Astrocyte (in vitro differentiated cells and primary cell): ENCODE measurements around the gene KLF7. TPM values are rescaled to one million over a fixed set of nuclear protein-coding genes. Genes with fewer than 3 reads are reported as not detected.

Experiments
- DNase-seq: peaks from one replicate; pipeline ENCODE4 v3.0.0-alpha.2; 2010; ENCODE audit warnings: low read depth
- FAIRE-seq: peaks from 2 replicates; lab custom pipeline; 2011; peaks lifted over from hg19 to GRCh38; lab: Jason Lieb, UNC
- H2AFZ ChIP-seq: 2 replicates; pipeline ENCODE4 v1.6.0; 2012; ENCODE audit warnings: low read depth, low read length, inconsistent platforms
- H3K27ac ChIP-seq: 2 replicates; pipeline ENCODE4 v1.5.1; 2011; ENCODE audit warnings: low read depth, low read length, inconsistent platforms
- H3K27me3 ChIP-seq: 2 replicates; pipeline ENCODE4 v1.6.0; 2011; ENCODE audit warnings: low read length, inconsistent platforms; ENCODE audit not compliant: insufficient read depth
- H3K36me3 ChIP-seq: 2 replicates; pipeline ENCODE4 v1.5.1; 2011; ENCODE audit warnings: low read length, inconsistent platforms; ENCODE audit not compliant: insufficient read depth
- H3K4me1 ChIP-seq: 2 replicates; pipeline ENCODE4 v1.5.1; 2011; ENCODE audit warnings: low read length, inconsistent platforms; ENCODE audit not compliant: insufficient read depth
- H3K4me2 ChIP-seq: 2 replicates; pipeline ENCODE4 v1.6.0; 2012; ENCODE audit warnings: low read length, inconsistent platforms
- H3K4me3 ChIP-seq: 2 replicates; pipeline ENCODE4 v1.5.1; 2011; ENCODE audit warnings: low read depth, mild to moderate bottlenecking, low read length, inconsistent platforms; ENCODE audit not compliant: insufficient read depth
- H3K79me2 ChIP-seq: 2 replicates; pipeline ENCODE4 v1.6.0; 2012; ENCODE audit warnings: mild to moderate bottlenecking, low read length, inconsistent platforms; ENCODE audit not compliant: insufficient read depth
- H3K9ac ChIP-seq: 2 replicates; pipeline ENCODE4 v1.6.0; 2012; ENCODE audit warnings: mild to moderate bottlenecking, low read length, inconsistent platforms
- H3K9me3 ChIP-seq: 2 replicates; pipeline ENCODE4 v1.5.1; 2012; ENCODE audit warnings: low read depth, mild to moderate bottlenecking, low read length, inconsistent platforms; ENCODE audit not compliant: insufficient read depth
- H4K20me1 ChIP-seq: 2 replicates; pipeline ENCODE4 v1.6.0; 2012; ENCODE audit warnings: low read length, inconsistent platforms; ENCODE audit not compliant: insufficient read depth
- H3K27ac Mint-ChIP-seq: one replicate; pipeline ENCODE4 v1.8.0; 2021; ENCODE audit warnings: mild to moderate bottlenecking, mixed read lengths; ENCODE audit not compliant: unreplicated experiment
- H3K27me3 Mint-ChIP-seq: one replicate; pipeline ENCODE4 v1.8.0; 2021; ENCODE audit warnings: low read depth, mixed read lengths; ENCODE audit not compliant: unreplicated experiment
- H3K36me3 Mint-ChIP-seq: one replicate; pipeline ENCODE4 v1.8.0; 2021; ENCODE audit warnings: low read depth, mixed read lengths; ENCODE audit not compliant: unreplicated experiment
- H3K4me1 Mint-ChIP-seq: one replicate; pipeline ENCODE4 v1.8.0; 2021; ENCODE audit warnings: low read depth, mixed read lengths; ENCODE audit not compliant: unreplicated experiment
- H3K4me3 Mint-ChIP-seq: one replicate; pipeline ENCODE4 v1.8.0; 2021; ENCODE audit warnings: mild to moderate bottlenecking, moderate library complexity, mixed read lengths; ENCODE audit not compliant: unreplicated experiment
- H3K9me3 Mint-ChIP-seq: one replicate; pipeline ENCODE4 v1.8.0; 2021; ENCODE audit warnings: mild to moderate bottlenecking, mixed read lengths; ENCODE audit not compliant: unreplicated experiment
- EZH2 ChIP-seq: IDR thresholded peaks from 2 replicates; pipeline ENCODE4 v1.6.1; 2012; ENCODE audit warnings: mild to moderate bottlenecking, low read length, inconsistent platforms; ENCODE audit not compliant: insufficient read depth
- total RNA-seq: library from RNA; stranded (reverse); gene quantifications from 2 replicates; pipeline ENCODE4 v1.2.1, GENCODE V29; 2021
- TF ChIP-seq, protein P1 (sequence below): IDR thresholded peaks from 2 replicates; pipeline ENCODE4 v1.5.1; 2011; ENCODE audit warnings: low read depth, mild to moderate bottlenecking, inconsistent platforms, low read length, moderate library complexity; ENCODE audit not compliant: insufficient read depth

KLF7 gene
- total RNA-seq, 1 donor from 2014 or later, result 81.2 TPM

DNA sequence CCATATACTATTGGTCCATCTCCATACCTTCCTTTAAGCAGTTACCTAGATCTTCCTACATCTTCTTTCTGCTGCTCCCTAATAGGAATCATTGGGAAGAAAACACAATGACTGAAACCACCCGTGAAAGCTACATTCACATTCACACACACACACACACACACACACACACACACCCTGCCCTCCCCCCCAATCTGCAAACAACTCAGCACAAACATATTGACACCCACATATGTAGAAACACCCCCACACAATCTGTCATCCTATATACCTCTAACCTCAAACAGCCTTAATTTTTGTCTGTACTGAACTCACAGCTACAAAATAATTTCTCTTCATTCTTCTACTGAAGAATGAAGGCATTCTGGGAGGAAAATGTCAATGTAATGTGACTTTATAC lies 63.8 kb downstream of the KLF7 start:
- no peak overlapping the region for H3K9ac ChIP-seq
- no peaks in the 10 kb centered on the region for H3K4me1 ChIP-seq
- no peak overlapping the region for H3K4me3 ChIP-seq
- no peak for FAIRE-seq
- peaks cover 45% of the 10 kb centered on the region for H3K36me3 ChIP-seq
- no peaks in the 10 kb centered on the region for H3K9me3 ChIP-seq
- peaks cover 92% of the 10 kb centered on the region for H4K20me1 ChIP-seq
- H3K36me3 Mint-ChIP-seq, result peaks cover 34% of the 10 kb centered on the region
- H3K79me2 ChIP-seq, result peaks cover 100% of the 10 kb centered on the region
- no peak overlapping the region for H2AFZ ChIP-seq
- H3K27me3 Mint-ChIP-seq, result no peaks in the 10 kb centered on the region
- DNase-seq, result no peak
- H3K27ac ChIP-seq, result no peak overlapping the region
- no peaks in the 10 kb centered on the region for H3K9me3 Mint-ChIP-seq
- no peak overlapping the region for H3K4me2 ChIP-seq
- no peaks in the 10 kb centered on the region for H3K27me3 ChIP-seq
- TF ChIP-seq, protein P1, sequence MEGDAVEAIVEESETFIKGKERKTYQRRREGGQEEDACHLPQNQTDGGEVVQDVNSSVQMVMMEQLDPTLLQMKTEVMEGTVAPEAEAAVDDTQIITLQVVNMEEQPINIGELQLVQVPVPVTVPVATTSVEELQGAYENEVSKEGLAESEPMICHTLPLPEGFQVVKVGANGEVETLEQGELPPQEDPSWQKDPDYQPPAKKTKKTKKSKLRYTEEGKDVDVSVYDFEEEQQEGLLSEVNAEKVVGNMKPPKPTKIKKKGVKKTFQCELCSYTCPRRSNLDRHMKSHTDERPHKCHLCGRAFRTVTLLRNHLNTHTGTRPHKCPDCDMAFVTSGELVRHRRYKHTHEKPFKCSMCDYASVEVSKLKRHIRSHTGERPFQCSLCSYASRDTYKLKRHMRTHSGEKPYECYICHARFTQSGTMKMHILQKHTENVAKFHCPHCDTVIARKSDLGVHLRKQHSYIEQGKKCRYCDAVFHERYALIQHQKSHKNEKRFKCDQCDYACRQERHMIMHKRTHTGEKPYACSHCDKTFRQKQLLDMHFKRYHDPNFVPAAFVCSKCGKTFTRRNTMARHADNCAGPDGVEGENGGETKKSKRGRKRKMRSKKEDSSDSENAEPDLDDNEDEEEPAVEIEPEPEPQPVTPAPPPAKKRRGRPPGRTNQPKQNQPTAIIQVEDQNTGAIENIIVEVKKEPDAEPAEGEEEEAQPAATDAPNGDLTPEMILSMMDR, result no peak
- no peak for TF ChIP-seq EZH2
- no peak overlapping the region for H3K27ac Mint-ChIP-seq
- H3K4me3 Mint-ChIP-seq, result no peak overlapping the region
- H3K4me1 Mint-ChIP-seq, result peaks cover 15% of the 10 kb centered on the region

DNA sequence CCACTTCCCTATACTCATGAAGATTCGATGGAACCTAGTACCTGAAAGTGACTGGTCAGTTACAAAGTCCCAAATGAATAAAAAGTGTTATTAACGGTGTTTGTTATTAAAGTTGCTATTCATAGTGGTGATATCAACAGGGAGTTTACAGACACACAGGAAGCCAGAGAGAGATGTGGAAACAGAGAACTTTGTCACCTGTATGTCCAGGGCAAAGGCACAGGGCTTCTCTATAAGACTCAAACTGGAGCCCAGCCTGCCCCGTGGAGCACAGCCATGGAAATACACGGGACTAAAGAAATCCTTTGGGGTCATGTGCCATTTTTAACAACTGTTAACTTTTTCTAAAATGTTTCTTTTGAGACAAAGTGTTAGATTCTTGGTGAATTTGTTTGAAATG lies 68.5 kb downstream of the KLF7 start:
- no peak overlapping the region for H2AFZ ChIP-seq
- no peaks in the 10 kb centered on the region for H3K4me1 ChIP-seq
- H3K4me1 Mint-ChIP-seq, result peaks cover 23% of the 10 kb centered on the region
- H3K27me3 Mint-ChIP-seq, result no peaks in the 10 kb centered on the region
- no peaks in the 10 kb centered on the region for H3K27me3 ChIP-seq
- no peaks in the 10 kb centered on the region for H3K9me3 ChIP-seq
- H3K9ac ChIP-seq, result no peak overlapping the region
- H3K4me3 Mint-ChIP-seq, result no peak overlapping the region
- H3K36me3 Mint-ChIP-seq, result peaks cover 25% of the 10 kb centered on the region
- peaks cover 89% of the 10 kb centered on the region for H4K20me1 ChIP-seq
- no peak for DNase-seq
- FAIRE-seq, result no peak
- no peaks in the 10 kb centered on the region for H3K9me3 Mint-ChIP-seq
- no peak overlapping the region for H3K4me2 ChIP-seq
- H3K79me2 ChIP-seq, result peaks cover 99% of the 10 kb centered on the region
- TF ChIP-seq, protein P1, result no peak
- TF ChIP-seq EZH2, result no peak
- peaks cover 32% of the 10 kb centered on the region for H3K36me3 ChIP-seq
- no peak overlapping the region for H3K27ac ChIP-seq
- no peak overlapping the region for H3K27ac Mint-ChIP-seq
- no peak overlapping the region for H3K4me3 ChIP-seq

DNA sequence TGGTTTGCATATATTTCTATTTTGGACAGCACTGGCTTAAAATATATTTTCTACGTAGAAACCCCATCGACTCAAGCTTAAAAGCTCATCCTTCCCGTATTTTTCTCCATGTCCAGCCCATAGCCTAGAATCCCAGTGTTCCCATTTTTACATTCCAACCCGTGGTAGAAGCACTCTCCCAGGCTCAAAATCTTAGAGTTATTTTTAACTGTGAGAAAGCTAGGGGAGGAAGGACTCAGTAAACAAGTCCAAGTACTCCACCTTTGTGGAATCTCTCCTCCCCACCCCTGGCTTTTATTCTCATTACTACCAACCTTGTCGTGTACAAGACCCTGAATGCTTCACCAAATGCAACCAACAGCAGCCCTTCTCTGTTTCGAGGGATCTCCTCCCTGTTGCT lies 69.8 kb downstream of the KLF7 start:
- no peaks in the 10 kb centered on the region for H3K9me3 Mint-ChIP-seq
- peak overlapping the region; percentile 9 for H3K27ac Mint-ChIP-seq
- Histone ChIP-seq H3K36me3 (peaks cover 31% of the 10 kb centered on the region), H2AFZ (no peak overlapping the region), H3K4me1 (no peaks in the 10 kb centered on the region), H3K4me2 (no peak overlapping the region), H3K4me3 (no peak overlapping the region), H3K79me2 (peaks cover 99% of the 10 kb centered on the region), H3K27me3 (no peaks in the 10 kb centered on the region), H4K20me1 (peaks cover 89% of the 10 kb centered on the region), H3K9me3 (no peaks in the 10 kb centered on the region), H3K27ac (no peak overlapping the region), H3K9ac (no peak overlapping the region)
- H3K36me3 Mint-ChIP-seq, result peaks cover 19% of the 10 kb centered on the region
- FAIRE-seq, result no peak
- TF ChIP-seq, protein P1, result no peak
- TF ChIP-seq EZH2, result no peak
- DNase-seq, result no peak
- no peaks in the 10 kb centered on the region for H3K27me3 Mint-ChIP-seq
- peaks cover 23% of the 10 kb centered on the region for H3K4me1 Mint-ChIP-seq
- no peak overlapping the region for H3K4me3 Mint-ChIP-seq
